ENCODE data around the gene FAM124B.
"Not testable (repeated sequence)": the region's sequence is repeated elsewhere in the genome, so short reads cannot be mapped to it uniquely, and the experiment has no call there.

The FAM124B gene

GRCh38 chr2:224386876-224387275 lies 15.0 kb downstream of the FAM124B start:
- no peak for TF ChIP-seq POLR2AphosphoS5 (IDR thresholded peaks at IDR 0.05; ENCODE audit: low read depth)
- TF ChIP-seq CTCF (IDR thresholded peaks at IDR 0.05; ENCODE audit: insufficient read depth, low read length), result no peak
- TF ChIP-seq SPI1 (IDR thresholded peaks at IDR 0.05; ENCODE audit: borderline replicate concordance, low read depth), result no peak
- TF ChIP-seq REST (IDR thresholded peaks at IDR 0.05; ENCODE audit: insufficient replicate concordance, low read depth), result no peak
- TF ChIP-seq GABPA (IDR thresholded peaks at IDR 0.05; ENCODE audit: low read depth), result no peak
- H3K27ac ChIP-seq (replicated peaks), result no peak overlapping the region
- no peaks in the 10 kb centered on the region for H3K27me3 ChIP-seq (ENCODE audit: insufficient read depth, poor library complexity, severe bottlenecking)
- H3K4me3 ChIP-seq (replicated peaks; ENCODE audit: insufficient read depth, low read length), result no peak overlapping the region
- DNase-seq (ENCODE audit: low read depth in 1 of 2, low spot score in 1 of 2), result no peak

GRCh38 chr2:224382973-224383555 lies 18.8 kb downstream of the FAM124B start:
- TF ChIP-seq POLR2AphosphoS5 (IDR thresholded peaks at IDR 0.05; ENCODE audit: low read depth) (no peak), CTCF (IDR thresholded peaks at IDR 0.05; ENCODE audit: insufficient read depth, low read length) (no peak), REST (IDR thresholded peaks at IDR 0.05; ENCODE audit: insufficient replicate concordance, low read depth) (no peak), GABPA (IDR thresholded peaks at IDR 0.05; ENCODE audit: low read depth) (no peak), SPI1 (IDR thresholded peaks at IDR 0.05; ENCODE audit: borderline replicate concordance, low read depth) (no peak)
- H3K27ac ChIP-seq (replicated peaks), result no peak overlapping the region
- DNase-seq (ENCODE audit: low read depth in 1 of 2, low spot score in 1 of 2), result no peak
- no peaks in the 10 kb centered on the region for H3K27me3 ChIP-seq (ENCODE audit: insufficient read depth, poor library complexity, severe bottlenecking)
- no peak overlapping the region for H3K4me3 ChIP-seq (replicated peaks; ENCODE audit: insufficient read depth, low read length)

- DNase-seq (ENCODE audit: low read depth in 1 of 2, low spot score in 1 of 2); H3K4me3 ChIP-seq (replicated peaks; ENCODE audit: insufficient read depth, low read length); H3K27ac ChIP-seq (replicated peaks); H3K27me3 ChIP-seq (ENCODE audit: insufficient read depth, poor library complexity, severe bottlenecking): not testable (repeated sequence)
Observed at GRCh38 chr2:224382280-224382647, 19.6 kb downstream of the FAM124B start.

GRCh38 chr2:224381521-224382279 lies 20.2 kb downstream of the FAM124B start:
- DNase-seq (ENCODE audit: low read depth in 1 of 2, low spot score in 1 of 2), result no peak
- no peak overlapping the region for H3K27ac ChIP-seq (replicated peaks)
- TF ChIP-seq POLR2AphosphoS5 (IDR thresholded peaks at IDR 0.05; ENCODE audit: low read depth), result no peak
- TF ChIP-seq REST (IDR thresholded peaks at IDR 0.05; ENCODE audit: insufficient replicate concordance, low read depth), result no peak
- no peak for TF ChIP-seq CTCF (IDR thresholded peaks at IDR 0.05; ENCODE audit: insufficient read depth, low read length)
- TF ChIP-seq GABPA (IDR thresholded peaks at IDR 0.05; ENCODE audit: low read depth), result no peak
- no peak for TF ChIP-seq SPI1 (IDR thresholded peaks at IDR 0.05; ENCODE audit: borderline replicate concordance, low read depth)
- no peaks in the 10 kb centered on the region for H3K27me3 ChIP-seq (ENCODE audit: insufficient read depth, poor library complexity, severe bottlenecking)
- no peak overlapping the region for H3K4me3 ChIP-seq (replicated peaks; ENCODE audit: insufficient read depth, low read length)

All from HL-60 (cell line).